Lung (tissue), 12 donors: ENCODE results near the gene CDKN1B. TPM values are rescaled to one million over a fixed set of nuclear protein-coding genes. Genes with fewer than 3 reads are reported as not detected.
A peak's percentile ranks its signal among the peaks of the same experiment; 100 is the strongest.

Source experiments
- ATAC-seq: fragments of 200-7000 bp; cut with Tn5 transposase; one replicate; pipeline ENCODE4 v1.9.1; 2020; ENCODE audit warnings: moderate number of reproducible peaks; ENCODE audit not compliant: insufficient read depth, low FRiP score
- DNase-seq, 3 donors: peaks; one replicate each; pipeline ENCODE4 v3.0.0-alpha.2; 2013 to 2017
- H3K27ac ChIP-seq, 2 donors: one replicate each; pipeline ENCODE4 v1.5.1; 2013; ENCODE audit warnings: mild to moderate bottlenecking in 2 of 2, moderate library complexity in 2 of 2, control low read depth in 1 of 2, inconsistent platforms in 1 of 2, low read depth in 1 of 2, low read length in 1 of 2
- H3K27me3 ChIP-seq, 3 donors: one replicate each; pipeline ENCODE4 v1.5.1; 2013; ENCODE audit warnings: low read length in 2 of 3; ENCODE audit not compliant: control insufficient read depth in 3 of 3, insufficient read depth in 3 of 3
- H3K36me3 ChIP-seq, 4 donors: one replicate each; pipeline ENCODE4 v1.5.1; 2013; ENCODE audit warnings: low read length in 4 of 4, mild to moderate bottlenecking in 1 of 4, moderate library complexity in 1 of 4; ENCODE audit not compliant: control insufficient read depth in 4 of 4, insufficient read depth in 4 of 4
- H3K4me1 ChIP-seq, 5 donors: one replicate each; pipeline ENCODE4 v1.5.1; 2013; ENCODE audit warnings: low read length in 5 of 5, mild to moderate bottlenecking in 2 of 5, moderate library complexity in 1 of 5; ENCODE audit not compliant: control insufficient read depth in 5 of 5, insufficient read depth in 5 of 5
- H3K4me3 ChIP-seq: one replicate; pipeline ENCODE4 v1.5.1; 2013; ENCODE audit warnings: mild to moderate bottlenecking, control low read depth, moderate library complexity
- H3K9ac ChIP-seq, 2 donors: one replicate each; pipeline ENCODE4 v1.5.1; 2013; ENCODE audit warnings: low read length in 2 of 2, control low read depth in 1 of 2; ENCODE audit not compliant: insufficient read depth in 1 of 2
- H3K9me3 ChIP-seq, 4 donors: one replicate each; pipeline ENCODE4 v1.5.1; 2013; ENCODE audit warnings: low read length in 3 of 4, mild to moderate bottlenecking in 1 of 4, moderate library complexity in 1 of 4; ENCODE audit not compliant: control insufficient read depth in 4 of 4, insufficient read depth in 3 of 4
- CTCF ChIP-seq: IDR thresholded peaks from 2 replicates; pipeline ENCODE4 v1.5.1; 2012; ENCODE audit warnings: mild to moderate bottlenecking; ENCODE audit errors: control extremely low read depth, extremely low read depth
- WGBS, 2 donors: extraction: QIAGEN DNeasy Blood & Tissue Kit; methylation state at CpG; one replicate each; pipeline ENCODE4 v1.1.7; 2013; 5-methylcytosine and 5-hydroxymethylcytosine counted together
- polyA plus RNA-seq, 2 donors: library from polyadenylated mRNA; stranded (reverse); fragments of 200-250 nt; gene quantifications; one replicate each; pipeline ENCODE4 v1.2.1, GENCODE V29; 2013
- total RNA-seq, 2 donors: library from RNA; depleted of rRNA in 1 of 2; stranded (reverse); fragments of >200 nt in 1 of 2; gene quantifications; one replicate each; pipeline ENCODE4 v1.2.1, GENCODE V29; 2014 to 2021
- donor health status: control.
- donor health status: control.
- donor health status: Bipolar disorder and iron deficiency.
- donor health status: healthy.
- donor health status: DM: yes; HTN: yes; CAD: no.

Gene CDKN1B
- total and polyA plus RNA-seq, 4 donors, result 27.3 to 89.4 (median 39.9) TPM

GRCh38 chr12:12705838-12706520, 11.2 kb upstream of the CDKN1B start:
- Histone ChIP-seq H3K36me3 (no peaks in the 10 kb centered on the region), H3K27me3 (peaks cover 0 to 7% (median 0%) of the 10 kb centered on the region in 3 donors), H3K9me3 (no peaks in the 10 kb centered on the region), H3K27ac (no peak overlapping the region), H3K4me1 (peaks cover 0 to 3% (median 0%) of the 10 kb centered on the region in 5 donors), H3K9ac (peak overlapping the region in 1 of 2 donors; percentile 13), H3K4me3 (no peak overlapping the region)
- DNase-seq, result no peak
- ATAC-seq, result no peak
- no peak for TF ChIP-seq CTCF
- 29 to 43% methylated on average over 1 of the region's 1 CpG for WGBS, 2 donors

- Histone ChIP-seq H3K36me3 (peaks cover 0 to 8% (median under 1%) of the 10 kb centered on the region in 4 donors), H3K9ac (peak overlapping the region in 1 of 2 donors; percentile 78), H3K27ac (peak overlapping the region; percentile 65 to 85), H3K27me3 (no peaks in the 10 kb centered on the region), H3K4me3 (no peak overlapping the region), H3K9me3 (no peaks in the 10 kb centered on the region), H3K4me1 (peaks cover under 1 to 34% (median 12%) of the 10 kb centered on the region in 5 donors)
- no peak for TF ChIP-seq CTCF
- ATAC-seq (no peak), DNase-seq (no peak)
- 5 to 12% methylated on average over 2 of the region's 2 CpGs for WGBS, 2 donors
Measured at GRCh38 chr12:12713932-12714275, 3.3 kb upstream of the CDKN1B start.

DNA sequence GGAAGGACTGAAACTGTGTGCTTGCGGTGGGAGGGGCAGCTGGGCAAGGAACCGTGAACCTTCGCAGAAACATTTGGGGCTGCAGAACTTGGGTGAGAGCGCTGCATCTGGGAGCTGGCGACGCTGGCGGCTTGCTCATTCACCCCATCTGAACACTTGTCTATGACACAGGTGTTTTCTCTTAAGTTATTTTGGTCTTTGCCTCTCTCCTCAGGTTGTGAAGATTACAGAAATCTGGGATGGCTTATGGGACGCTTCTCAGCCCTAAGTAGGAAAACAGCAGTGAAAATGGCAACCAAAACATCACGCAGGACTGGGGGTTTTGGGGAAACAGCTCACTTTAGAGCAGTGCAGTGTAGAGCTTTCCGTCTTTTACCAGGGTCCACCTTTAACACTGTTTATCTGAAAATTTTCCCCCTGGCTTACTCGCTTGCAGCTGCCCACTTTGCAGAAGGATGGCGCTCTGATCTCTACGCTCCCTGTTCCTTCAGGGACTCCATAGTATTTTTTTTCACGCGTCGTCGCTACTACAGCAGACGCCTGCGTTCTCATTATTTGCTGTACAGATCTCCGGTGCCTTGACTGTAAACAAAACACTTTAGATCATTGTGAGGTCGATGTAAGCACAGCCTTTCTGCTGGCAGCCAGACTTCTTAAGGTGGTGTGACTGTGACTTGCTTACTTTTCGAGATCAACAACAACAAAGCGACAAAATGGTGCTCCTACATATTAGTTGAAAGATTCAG, 2.7 kb upstream of the CDKN1B start:
- peak overlapping the region in 1 of 2 donors; percentile 80 for H3K9ac ChIP-seq
- peaks cover 2 to 39% (median 16%) of the 10 kb centered on the region in 5 donors for H3K4me1 ChIP-seq
- WGBS, 2 donors, result 9% methylated on average over 23 of the region's 23 CpGs
- peak overlapping the region; percentile 65 to 85 for H3K27ac ChIP-seq
- TF ChIP-seq CTCF, result peak; percentile 12
- DNase-seq (peak; percentile 30 to 73 (median 55)), ATAC-seq (no peak)
- H3K27me3 ChIP-seq, result no peaks in the 10 kb centered on the region
- no peak overlapping the region for H3K4me3 ChIP-seq
- H3K36me3 ChIP-seq, result peaks cover 0 to 14% (median 4%) of the 10 kb centered on the region in 4 donors
- H3K9me3 ChIP-seq, result no peaks in the 10 kb centered on the region
